Fibroblast of peridontal ligament (primary cell): ENCODE data around the gene HIPK2.

Experiments
- DNase-seq: peaks from one replicate; pipeline ENCODE4 v3.0.0-alpha.2; 2010; ENCODE audit errors: extremely low read depth

The HIPK2 gene

DNA sequence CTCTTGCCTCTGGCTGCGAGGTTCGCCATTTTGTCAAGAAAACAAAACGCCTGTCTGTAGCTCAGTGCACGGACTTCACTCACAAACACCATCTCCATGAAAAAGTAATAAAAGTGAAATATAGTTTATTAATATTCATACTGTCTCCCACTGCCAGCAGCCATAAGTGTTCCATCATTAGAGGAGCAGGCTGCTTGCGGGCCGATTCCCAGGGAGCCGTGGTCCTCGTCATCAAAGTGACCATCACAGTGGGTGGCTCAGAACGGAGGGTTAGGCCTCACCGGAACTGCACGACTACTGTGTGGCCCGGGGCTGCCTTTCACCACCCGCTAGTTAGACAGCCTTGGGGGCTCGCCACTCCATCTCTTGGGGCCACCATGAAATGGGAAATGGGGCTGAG is 82.7 kb downstream of the HIPK2 start:
- DNase-seq, result no peak

GRCh38 chr7:139694389-139694676 is 83.5 kb downstream of the HIPK2 start:
- no peak for DNase-seq

DNA sequence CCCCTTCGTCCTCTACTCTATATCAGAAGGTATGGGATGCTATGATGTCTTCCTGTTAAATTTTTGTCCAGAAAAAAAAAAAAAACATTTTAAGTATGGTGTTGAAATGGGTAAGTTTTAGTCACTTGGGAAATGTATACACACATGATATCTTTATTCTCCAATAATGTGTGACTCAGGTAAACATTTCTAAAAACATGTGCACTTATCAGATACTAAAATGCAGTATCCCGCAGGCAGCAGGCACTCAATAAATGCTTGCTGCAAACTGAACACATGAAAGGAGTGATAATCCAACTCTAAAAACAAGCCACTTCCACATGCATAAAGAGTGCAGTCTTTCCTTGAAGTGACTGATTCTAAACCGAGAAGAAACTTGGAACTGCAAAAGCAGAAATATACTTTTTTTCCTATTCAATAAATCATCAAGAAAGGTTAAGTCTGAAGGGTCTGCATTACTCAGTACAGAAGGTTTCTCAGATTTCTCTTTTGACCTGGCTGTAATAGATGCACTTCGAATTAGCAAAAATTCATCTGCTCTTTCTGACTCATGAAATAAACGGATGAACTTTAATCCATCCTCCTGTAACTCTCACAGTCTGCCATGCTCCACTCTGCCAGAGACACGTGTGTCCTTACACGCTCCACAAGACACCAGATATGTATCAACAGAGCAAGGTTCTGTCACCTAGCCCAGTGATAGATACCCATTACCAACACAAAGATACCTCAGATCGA is 84.0 kb downstream of the HIPK2 start:
- DNase-seq, result no peak

GRCh38 chr7:139692723-139693122 is 85.1 kb downstream of the HIPK2 start:
- no peak for DNase-seq

DNA sequence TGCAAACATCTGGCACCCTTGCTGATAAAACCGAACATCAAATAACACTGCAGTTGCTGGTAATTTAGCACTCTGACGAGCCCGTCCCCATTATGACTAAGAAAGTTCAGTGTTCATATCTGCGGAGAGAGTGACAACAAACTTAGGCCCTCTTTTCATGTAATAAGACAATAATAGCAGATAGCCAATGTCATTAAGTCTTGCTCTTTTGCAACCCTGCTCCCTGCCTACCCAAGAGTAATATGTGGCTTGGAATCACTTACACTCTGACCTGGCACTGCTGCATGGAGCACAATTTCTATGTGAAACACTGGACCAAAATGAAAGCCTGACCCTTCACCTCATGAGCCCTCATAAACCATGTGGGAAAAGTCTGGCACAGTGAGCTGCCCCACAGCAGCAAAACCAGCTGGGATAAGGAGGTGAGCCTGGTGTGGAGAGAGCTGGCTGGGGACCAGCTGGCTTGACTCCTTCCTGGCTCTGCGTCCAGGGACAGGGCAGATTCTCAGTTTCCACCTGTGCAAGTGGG is 86.5 kb downstream of the HIPK2 start:
- peak; percentile 42 for DNase-seq

DNA sequence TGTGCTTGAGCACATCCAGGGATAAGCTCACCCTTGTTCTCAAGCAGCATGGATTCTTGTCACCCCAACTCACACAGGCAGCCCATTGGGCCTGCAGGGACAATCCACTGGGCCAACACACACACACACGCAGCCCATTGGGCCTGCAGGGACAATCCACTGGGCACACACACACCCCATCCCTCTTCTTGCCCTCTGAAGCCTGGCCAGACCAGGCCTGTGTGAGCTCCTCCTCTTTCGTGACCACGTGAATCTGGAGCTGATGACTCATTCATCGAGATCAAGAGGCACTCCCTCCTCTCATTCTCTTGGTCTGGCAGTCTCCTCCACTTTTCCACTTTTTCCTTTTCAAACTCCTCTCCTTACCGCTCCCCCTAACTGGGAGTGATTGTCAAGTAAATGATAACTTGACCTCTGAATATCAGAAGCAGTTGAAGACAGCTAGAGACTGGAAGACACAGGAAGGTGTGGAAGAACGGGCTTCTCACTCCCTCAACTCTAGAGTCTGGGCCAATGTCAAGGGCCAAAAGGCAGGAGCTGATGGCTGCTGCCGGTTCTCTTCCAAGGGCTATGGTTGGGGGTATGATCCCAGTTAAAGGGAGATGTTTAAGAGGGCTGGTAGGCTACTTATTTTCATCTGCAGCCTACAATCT is 89.7 kb downstream of the HIPK2 start:
- peak; percentile 50 for DNase-seq

- DNase-seq, result no peak
Observed at GRCh38 chr7:139687211-139687954, 90.4 kb downstream of the HIPK2 start.

DNA sequence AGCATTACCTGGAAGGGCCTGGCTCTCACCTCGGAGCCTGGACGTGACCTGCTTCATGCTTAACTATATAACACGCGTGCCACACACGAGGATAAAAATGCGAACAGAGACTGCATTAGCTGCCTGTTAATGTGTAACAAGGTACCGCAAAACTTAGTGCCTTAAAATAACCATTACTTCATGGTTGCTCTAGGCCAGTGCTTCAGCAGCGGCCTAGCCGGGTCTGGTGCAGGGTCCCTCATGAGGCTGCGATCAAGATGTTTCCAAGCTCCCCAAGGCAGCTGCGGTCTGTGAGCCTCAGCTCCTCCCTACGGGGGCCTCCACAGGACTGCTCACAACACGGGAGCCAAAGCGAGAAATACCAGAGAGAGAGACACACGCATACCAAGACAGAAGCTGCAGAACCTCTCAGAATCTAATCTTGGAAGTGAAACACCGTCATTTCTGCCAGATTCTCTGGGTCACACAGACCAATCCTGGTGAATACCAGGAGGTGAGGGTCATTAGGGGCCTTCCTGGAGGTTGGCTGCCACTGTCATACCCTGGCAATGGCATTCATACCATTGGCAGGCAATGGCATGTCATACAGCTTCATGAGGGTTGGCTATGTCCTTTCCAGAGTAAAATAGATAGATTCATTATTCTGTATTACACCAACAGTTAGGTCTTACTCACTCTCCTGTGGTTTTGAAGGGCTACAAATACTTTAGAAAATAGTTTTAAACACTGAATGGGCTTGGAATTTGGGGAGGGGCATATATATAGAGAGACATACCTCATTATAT is 94.5 kb downstream of the HIPK2 start:
- peak; percentile 28 for DNase-seq

GRCh38 chr7:139682136-139683013 is 95.4 kb downstream of the HIPK2 start:
- DNase-seq, result peak; percentile 62

DNA sequence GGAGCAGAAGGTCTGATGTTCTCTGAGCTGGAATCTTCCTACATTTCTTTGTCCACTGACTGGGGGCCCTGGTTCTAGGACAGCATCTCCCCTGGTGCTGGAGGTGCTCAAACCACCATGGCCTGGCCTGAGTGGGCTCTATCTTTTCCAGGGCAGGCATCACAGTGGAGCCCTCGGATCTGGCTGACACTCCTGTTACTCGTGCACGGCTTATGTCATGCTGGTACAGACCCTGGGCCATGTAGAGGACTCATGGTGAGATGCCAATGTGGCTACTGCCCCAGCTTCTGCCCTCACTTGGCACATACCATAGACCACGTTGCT is 96.0 kb downstream of the HIPK2 start:
- no peak for DNase-seq

DNA sequence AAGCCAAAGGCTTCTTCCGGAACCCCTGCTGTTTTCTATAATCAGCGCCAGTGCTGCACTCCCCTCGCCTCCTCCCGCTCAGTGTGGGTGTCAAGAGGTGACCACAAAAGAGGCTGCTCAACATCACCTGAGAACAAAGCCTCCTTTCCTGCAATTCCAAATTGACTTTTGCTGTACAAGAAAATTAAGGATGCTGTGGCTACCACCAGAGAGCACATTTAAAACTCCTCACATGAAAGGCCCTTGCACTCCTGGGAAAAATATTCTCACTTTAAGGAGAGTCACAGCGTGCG is 96.4 kb downstream of the HIPK2 start:
- no peak for DNase-seq

DNA sequence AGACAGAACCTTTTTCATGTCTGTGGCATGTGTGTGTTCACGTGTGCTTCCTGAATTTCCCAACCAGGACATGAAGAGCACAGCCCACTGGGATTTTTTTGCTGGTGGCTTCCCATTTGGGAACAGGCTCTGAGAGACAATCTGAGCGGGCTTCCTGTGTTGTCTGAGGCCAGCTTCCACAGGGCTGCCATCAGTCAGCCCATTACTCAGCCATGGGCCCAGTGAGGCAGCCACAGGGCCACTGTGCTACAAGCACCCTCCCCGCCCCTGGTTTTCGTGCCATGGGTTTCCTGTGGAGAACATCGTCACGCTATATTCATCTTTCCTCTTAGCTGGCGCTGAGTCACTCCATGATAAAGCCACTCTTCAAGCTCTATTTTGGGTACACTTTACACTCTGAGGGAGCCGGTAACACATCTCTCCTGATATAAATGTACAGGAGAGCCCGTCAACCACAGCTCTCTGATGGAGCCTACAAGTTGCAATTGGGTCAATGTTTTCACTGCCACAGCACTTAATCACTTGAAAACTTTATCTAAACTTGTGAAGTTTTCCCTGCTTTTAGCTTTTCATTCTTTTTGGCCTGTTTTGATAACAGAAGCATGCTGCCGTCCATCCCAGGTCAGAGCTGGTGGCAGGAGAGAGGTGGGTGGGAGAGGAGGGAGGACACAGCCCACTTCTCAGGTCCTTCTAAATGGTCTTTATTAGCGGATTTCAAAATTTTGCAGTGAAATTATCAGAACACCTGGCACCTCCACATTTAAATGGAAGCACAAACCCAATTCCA is 96.9 kb downstream of the HIPK2 start:
- peak; percentile 90 for DNase-seq

DNA sequence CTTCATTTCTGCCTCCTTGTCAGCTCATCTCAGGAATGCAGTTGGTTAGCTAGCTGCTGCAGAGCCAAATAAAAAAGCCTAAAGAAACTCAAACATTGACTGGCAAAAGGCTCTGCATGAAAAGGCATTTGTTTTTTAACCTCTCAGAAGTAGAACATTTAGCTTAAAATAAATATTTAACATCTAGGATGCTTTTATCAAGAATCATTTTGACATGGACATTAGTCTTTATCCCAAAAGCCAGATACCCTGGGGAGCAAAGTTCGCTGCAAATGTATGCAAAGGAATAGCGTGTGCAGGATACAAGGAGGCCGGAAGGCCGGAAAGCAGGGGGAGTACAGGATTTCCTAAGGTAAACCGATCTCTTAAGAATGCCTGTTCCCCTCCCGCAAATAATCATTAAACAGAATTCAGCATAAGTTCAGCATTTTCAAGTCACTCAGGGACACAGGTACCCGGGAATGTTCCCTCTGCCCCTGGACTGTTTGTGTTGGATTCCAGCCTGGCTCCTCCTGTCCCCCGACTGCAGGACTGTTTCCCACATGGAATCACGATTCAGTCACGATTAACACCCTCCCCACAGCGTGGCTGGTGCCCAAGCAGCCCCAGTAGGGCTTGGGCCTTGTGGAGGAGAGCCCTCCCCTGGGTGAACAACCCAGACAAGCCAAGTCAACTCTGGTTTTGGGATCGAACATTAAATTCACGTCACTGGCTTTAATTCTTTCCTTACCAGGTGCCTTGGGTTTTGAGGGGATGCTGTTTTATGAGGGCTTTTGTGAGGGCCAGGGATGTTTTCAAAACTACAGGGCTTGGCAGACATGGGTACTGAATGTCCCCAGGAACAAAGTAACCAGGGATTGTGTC is 97.8 kb downstream of the HIPK2 start:
- peak; percentile 62 for DNase-seq

GRCh38 chr7:139676390-139676789 is 101.4 kb downstream of the HIPK2 start:
- DNase-seq, result no peak

DNA sequence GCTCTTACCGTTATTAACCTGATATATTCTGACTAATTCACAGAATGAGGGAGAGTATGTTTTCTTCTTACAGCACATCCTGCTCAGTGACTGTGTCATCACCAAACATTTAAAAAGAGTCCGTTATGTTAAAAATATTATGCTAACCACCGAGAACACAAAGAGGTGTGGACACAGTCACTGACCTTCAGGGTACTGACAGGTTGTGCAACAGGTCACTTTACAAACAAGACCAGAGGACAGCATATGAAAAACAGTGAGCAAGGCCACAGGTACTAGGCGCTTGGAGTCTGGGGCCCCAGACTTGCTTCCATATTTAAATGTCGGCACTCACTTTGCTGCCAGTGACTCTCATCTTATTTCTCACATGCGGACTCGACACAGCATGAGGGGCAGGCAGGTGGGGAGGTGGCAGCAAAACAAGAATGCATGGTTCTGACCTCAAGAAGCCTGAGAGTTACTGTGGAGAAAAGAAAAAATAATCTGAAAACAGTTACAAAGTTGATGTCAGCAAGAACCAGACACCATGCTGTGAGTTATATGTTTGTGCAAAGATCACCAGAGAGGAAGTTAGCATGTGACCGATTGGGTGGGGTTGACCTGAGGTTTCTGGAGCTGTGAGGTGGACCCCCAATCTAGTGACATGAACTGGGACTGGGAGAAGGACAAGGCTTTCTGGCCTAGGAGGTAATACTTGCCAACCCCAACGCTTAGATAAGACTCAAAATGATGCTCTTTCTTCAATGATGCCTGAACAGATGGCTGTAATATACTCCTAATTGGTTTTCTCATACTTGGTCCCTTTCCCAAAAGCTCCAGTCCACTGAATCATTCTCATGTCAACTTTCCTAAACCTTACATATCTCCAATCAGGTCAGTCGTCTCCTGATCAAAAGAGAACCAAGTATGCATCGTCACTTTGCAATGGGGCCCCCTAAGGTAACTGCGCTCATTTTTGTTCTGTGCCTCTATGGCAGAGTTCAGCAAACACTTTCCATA is 102.4 kb downstream of the HIPK2 start:
- DNase-seq, result peak; percentile 83

DNA sequence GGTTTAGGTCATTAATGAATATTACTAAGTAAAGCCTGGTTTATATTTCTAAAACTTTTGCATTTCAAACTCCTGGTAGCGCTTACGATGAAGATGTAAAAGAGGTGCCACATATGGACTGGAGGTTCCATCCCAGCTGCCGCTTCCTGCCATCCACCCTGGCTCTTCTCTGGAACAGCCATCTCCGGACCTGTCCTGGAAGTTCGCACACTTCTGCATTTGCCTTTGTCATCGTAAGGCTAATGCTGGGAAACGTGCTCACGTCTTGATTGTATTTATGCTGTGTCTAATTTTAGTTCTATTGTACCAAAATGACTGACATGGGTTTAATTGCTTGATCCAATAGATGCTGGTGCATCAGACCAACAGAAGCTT is 103.1 kb downstream of the HIPK2 start:
- no peak for DNase-seq

- DNase-seq, result no peak
Observed at GRCh38 chr7:139674341-139674740, 103.5 kb downstream of the HIPK2 start.

DNA sequence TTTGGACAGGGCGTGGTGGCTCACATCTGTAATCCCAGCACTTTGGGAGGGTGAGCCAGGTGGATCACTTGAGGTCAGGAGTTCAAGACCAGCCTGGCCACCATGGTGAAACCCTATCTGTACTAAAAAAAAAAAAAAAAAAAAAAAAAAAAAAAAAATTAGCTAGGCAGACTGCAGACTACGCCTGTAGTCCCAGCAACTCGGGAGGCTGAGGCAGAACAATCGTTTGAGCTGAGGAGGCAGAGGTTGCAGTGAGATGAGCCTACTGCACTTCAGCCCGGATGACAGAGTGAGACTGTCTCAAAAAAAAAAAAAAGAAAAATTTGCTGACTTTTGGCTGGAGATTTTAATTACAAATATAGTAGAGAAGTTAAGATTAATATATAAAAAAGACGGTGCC is 104.0 kb downstream of the HIPK2 start:
- DNase-seq, result no peak
